ENCODE measurements around the gene POLR3K. TPM values are rescaled to one million over a fixed set of nuclear protein-coding genes. Genes with fewer than 3 reads are reported as not detected.

Gene POLR3K
- polyA plus RNA-seq, 2 of the 4 experiments (the other 2 are of a cell fraction) = 47.6 to 50.9 TPM

- Histone ChIP-seq H3K27ac (no peak overlapping the region), H3K4me3 (no peak overlapping the region), H3K9me3 (no peaks in the 10 kb centered on the region), H3K4me1 (no peaks in the 10 kb centered on the region; the same call in 2 of the 3 replicates), H3K4me2 (no peak overlapping the region)
- ChIA-PET CTCF (interaction anchor here (1.0 to 25.2 kb wide), 7 partner anchors 9 to 300 kb away, joined by 3 to 718 read pairs (median 72); partner anchors contain the start of genes HBQ1, MPG, POLR3K and RHBDF1), POLR2A (no interaction called here)
- no peak for FAIRE-seq
- no peak for ATAC-seq
- no peak for TF ChIP-seq NR3C1 (IDR thresholded peaks at IDR 0.05)
- no peak for TF ChIP-seq RNF2 (IDR thresholded peaks at IDR 0.05; ENCODE audit: borderline replicate concordance, low read depth)
- TF ChIP-seq NFE2L2 (conservative IDR thresholded peaks at IDR 0.05; ENCODE audit: low read length) = no peak
- no peak for TF ChIP-seq POLR2A (IDR thresholded peaks at IDR 0.05; ENCODE audit: low read length)
- TF ChIP-seq MAX (IDR thresholded peaks at IDR 0.05) = no peak
- TF ChIP-seq CTCF (IDR thresholded peaks at IDR 0.05) = no peak
- TF ChIP-seq MAZ (IDR thresholded peaks at IDR 0.05; ENCODE audit: borderline replicate concordance, low read depth, low read length) = no peak
- TF ChIP-seq SREBF2 (IDR thresholded peaks at IDR 0.05) = no peak
- TF ChIP-seq ZNF302 (CRISPR knock-in tag; IDR thresholded peaks at IDR 0.05) = no peak
- no peak for TF ChIP-seq CBX8 (IDR thresholded peaks at IDR 0.05)
- no peak for TF ChIP-seq ELK1 (IDR thresholded peaks at IDR 0.05; ENCODE audit: low read depth, low read length)
- no peak for TF ChIP-seq TP53 (CRISPR knock-in tag; IDR thresholded peaks at IDR 0.05)
- no peak for TF ChIP-seq GATA3 (IDR thresholded peaks at IDR 0.05; ENCODE audit: borderline replicate concordance)
- TF ChIP-seq RFX5 (IDR thresholded peaks at IDR 0.05) = no peak
- TF ChIP-seq JUN (IDR thresholded peaks at IDR 0.05) = no peak
- TF ChIP-seq MYC (IDR thresholded peaks at IDR 0.05; ENCODE audit: borderline replicate concordance, low read length) = no peak
- TF ChIP-seq CHD4 (IDR thresholded peaks at IDR 0.05; ENCODE audit: borderline replicate concordance) = no peak
- no peak for TF ChIP-seq HOXA7 (CRISPR knock-in tag; IDR thresholded peaks at IDR 0.05)
- TF ChIP-seq EP300 (IDR thresholded peaks at IDR 0.05) = no peak
- no peak for TF ChIP-seq FOXS1 (CRISPR knock-in tag; IDR thresholded peaks at IDR 0.05)
- WGBS (ENCODE audit: missing lambda C conversion rate) = 98% methylated on average over 30 of the region's 32 CpGs
- DNase-seq (ENCODE audit: low read depth in 1 of 2, low spot score in 1 of 2) = no peak
Measured at GRCh38 chr16:61879-62281, 8.5 kb upstream of the POLR3K start.

- Histone ChIP-seq H3K4me1 (no peaks in the 10 kb centered on the region; the same call in 2 of the 3 replicates), H3K9me3 (no peaks in the 10 kb centered on the region), H3K27ac (no peak overlapping the region), H3K4me2 (no peak overlapping the region), H3K4me3 (no peak overlapping the region)
- DNase-seq (ENCODE audit: low read depth in 1 of 2, low spot score in 1 of 2) (no peak), FAIRE-seq (no peak), ATAC-seq (no peak)
- ChIA-PET CTCF (interaction anchor here (1.3 to 25.2 kb wide), 4 partner anchors 8 to 300 kb away, joined by 4 to 718 read pairs (median 43); partner anchors contain the start of genes MPG, POLR3K, RHBDF1 and SNRNP25), POLR2A (no interaction called here)
- 95% methylated on average over 61 of the region's 89 CpGs for WGBS (ENCODE audit: missing lambda C conversion rate)
- no peak for TF ChIP-seq EHMT2 (IDR thresholded peaks at IDR 0.05; ENCODE audit: low read depth)
- TF ChIP-seq RNF2 (IDR thresholded peaks at IDR 0.05; ENCODE audit: borderline replicate concordance, low read depth) = no peak
- TF ChIP-seq MAZ (IDR thresholded peaks at IDR 0.05; ENCODE audit: borderline replicate concordance, low read depth, low read length) = no peak
Measured at GRCh38 chr16:60929-61878, 7.8 kb upstream of the POLR3K start.
